Kidney capillary endothelial cell (primary cell): ENCODE data around the gene ART3.
"Not testable (repeated sequence)": the region's sequence is repeated elsewhere in the genome, so short reads cannot be mapped to it uniquely, and the experiment has no call there.

Experiments used
- DNase-seq: peaks from one replicate; pipeline ENCODE4 v3.0.0-alpha.2; 2018; ENCODE audit warnings: low spot score

ART3 gene

GRCh38 chr4:76074468-76074867 is at the start of gene ART3:
Gene ART3 (plus strand): TSS chr4:76074709. CDS start chr4:76075890, 1,181 bp downstream.
- no peak for DNase-seq

- peak; percentile 29 for DNase-seq
Observed at GRCh38 chr4:76028350-76028765, 46.2 kb upstream of the ART3 start.

- no peak for DNase-seq
Observed at GRCh38 chr4:76029300-76029699, 45.2 kb upstream of the ART3 start.

DNA sequence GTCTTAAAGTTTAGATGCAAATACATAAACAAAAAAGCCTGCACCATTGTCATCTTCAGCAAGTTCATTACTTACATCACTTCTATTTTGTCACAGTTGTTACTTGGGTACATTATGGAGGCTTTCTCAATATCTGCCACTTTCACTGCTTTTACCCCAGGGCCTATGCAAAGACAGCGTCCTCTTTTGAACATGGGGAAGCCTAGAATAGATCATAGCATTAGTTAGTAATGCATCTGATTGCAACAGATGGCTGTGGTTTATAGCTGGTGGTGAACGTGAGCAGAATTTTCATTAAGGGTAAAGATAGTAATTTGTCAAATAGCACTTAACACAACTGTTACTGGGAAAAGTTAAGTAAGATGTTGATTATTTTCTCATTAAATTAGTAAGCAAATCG is 39.4 kb upstream of the ART3 start:
- no peak for DNase-seq

DNA sequence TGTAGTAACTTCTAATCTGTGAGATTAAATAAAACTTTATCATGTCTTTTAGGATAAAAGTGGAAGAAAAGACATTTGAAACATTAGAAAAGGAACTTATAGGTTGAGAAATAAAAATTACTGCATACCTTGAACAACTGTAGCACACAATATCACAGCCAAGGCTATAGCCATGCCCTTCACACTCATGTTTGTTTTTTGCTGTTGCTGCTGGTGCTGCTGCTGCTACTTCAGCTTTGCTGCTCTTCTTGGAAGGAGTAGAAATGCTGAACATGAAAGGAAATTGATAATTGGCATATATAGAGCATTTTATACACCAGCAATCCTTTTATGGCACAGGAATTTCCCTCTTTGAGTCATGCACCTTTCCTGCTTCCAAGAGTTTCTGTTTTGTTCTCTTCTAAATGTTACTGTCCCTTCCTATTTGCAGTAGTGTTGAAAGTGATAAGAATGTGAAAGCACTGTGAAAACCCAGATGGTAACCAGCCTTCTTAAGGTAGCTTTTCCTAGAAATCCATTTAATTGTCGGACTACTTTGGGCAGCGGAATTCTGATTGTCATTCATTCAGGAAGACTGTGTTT is 38.6 kb upstream of the ART3 start, which contains the start of gene CXCL11:
Gene CXCL11 (minus strand): TSS at position 272 of the 582 bp plus-strand sequence. CDS start 83 bp downstream, at position 189.
- DNase-seq = no peak

GRCh38 chr4:76036855-76037254 is 37.7 kb upstream of the ART3 start:
- DNase-seq = no peak

GRCh38 chr4:76042241-76042998 is 32.1 kb upstream of the ART3 start:
- not testable (repeated sequence) for DNase-seq

GRCh38 chr4:76043306-76043705 is 31.2 kb upstream of the ART3 start:
- DNase-seq = not testable (repeated sequence)

DNA sequence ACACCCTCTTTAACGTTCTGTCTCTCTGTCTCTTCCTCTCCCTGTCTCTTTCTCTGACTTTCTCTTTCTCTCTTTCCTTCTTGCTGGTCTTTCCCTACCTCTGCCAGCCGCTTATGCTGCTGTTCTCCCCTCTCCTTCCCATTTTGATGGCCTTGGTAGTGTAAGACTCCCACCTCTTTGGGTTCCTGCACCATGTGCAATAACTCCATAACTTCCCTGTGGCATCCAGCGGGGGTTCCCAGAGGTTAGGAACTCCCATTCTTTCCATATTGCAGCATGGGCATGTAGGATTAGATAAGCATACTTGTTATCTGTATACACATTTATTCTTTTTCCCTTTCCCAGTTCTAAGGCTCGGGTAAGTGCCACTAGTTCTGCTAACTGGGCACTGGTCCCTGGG is 29.8 kb upstream of the ART3 start:
- DNase-seq = not testable (repeated sequence)

- DNase-seq = not testable (repeated sequence)
Observed at GRCh38 chr4:76049860-76050416, 24.6 kb upstream of the ART3 start.

DNA sequence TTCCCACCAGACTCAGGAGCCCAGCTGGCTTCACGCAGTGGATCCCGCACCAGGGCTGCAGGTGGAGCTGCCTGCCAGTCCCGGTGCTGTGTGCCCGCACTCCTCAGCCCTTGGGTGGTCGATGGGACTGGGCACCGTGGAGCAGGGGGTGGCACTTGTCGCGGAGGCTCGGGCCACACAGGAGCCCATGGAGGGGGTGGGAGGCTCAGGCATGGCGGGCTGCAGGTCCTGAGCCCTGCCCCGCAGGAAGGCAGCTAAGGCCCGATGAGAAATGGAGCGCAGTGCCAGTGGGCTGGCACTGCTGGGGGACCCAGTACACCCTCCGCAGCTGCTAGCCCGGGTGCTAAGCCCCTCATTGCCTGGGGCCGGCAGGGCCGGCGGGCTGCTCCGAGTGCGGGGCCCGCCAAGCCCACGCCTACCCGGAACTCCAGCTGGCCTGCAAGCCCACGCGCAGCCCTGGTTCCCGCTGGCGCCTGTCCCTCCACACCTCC is 23.9 kb upstream of the ART3 start:
- DNase-seq = not testable (repeated sequence)

GRCh38 chr4:76053730-76054129 is 20.8 kb upstream of the ART3 start:
- DNase-seq = no peak

DNA sequence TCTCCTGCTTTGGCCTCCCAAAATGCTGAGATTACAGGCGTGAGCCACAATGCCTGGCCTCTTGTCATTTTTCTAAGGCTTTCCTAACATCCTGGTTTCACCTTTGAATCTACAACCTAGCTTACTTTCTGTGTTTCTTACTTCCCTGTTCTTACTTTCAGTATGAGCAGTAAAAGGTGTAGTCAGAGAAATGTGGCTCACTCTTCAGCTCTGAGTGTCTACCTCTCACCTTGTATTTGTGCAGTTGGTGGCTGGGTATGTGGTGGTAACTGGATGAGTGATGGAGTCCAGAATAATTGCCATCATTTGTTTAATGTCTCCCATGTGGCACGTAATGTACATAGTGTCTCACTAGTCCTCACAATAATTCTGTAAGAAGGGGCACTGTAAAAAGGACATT is 19.5 kb upstream of the ART3 start:
- no peak for DNase-seq

- DNase-seq = no peak
Observed at GRCh38 chr4:76055421-76055820, 19.1 kb upstream of the ART3 start.

DNA sequence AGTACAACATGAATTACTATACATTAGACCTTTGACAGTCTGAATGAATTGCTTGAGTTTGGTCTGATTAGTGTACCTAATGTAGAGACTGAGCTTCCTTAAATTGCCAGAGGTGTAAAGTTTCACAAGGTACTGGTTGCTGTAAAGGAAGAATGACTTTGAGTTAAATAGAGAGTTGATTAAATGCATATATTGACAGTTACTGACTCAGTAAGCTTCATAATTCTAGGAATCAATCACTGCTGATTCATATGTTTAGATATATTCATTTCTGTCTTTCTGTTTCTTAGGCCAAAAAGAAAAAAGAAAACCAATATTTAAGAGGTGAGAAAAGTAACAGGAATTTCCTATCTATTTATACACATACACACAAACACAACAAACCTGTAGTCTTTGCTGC is 16.2 kb upstream of the ART3 start:
- no peak for DNase-seq

GRCh38 chr4:76058888-76059426 is 15.6 kb upstream of the ART3 start:
- no peak for DNase-seq

- no peak for DNase-seq
Observed at GRCh38 chr4:76059750-76060149, 14.8 kb upstream of the ART3 start.

- no peak for DNase-seq
Observed at GRCh38 chr4:76060506-76060905, 14.0 kb upstream of the ART3 start.

DNA sequence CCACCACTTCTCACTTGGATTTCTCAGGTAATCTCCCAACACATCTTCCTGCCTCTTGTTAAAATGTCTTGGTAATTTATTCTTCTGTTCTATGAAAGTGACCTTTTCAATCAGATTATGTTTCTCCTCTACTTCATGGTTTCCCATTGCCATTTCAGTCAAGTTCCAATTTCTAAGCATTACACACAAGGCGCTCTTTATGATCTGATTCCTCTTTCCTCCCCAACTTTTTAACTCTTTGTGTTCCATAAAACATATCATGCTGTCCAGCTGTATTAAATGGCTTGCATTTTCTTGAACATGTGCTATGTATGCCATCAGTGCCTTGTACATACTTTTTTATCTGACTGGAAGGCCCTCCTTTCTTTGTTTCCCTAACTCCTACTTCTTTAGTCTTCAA is 13.1 kb upstream of the ART3 start:
- no peak for DNase-seq

DNA sequence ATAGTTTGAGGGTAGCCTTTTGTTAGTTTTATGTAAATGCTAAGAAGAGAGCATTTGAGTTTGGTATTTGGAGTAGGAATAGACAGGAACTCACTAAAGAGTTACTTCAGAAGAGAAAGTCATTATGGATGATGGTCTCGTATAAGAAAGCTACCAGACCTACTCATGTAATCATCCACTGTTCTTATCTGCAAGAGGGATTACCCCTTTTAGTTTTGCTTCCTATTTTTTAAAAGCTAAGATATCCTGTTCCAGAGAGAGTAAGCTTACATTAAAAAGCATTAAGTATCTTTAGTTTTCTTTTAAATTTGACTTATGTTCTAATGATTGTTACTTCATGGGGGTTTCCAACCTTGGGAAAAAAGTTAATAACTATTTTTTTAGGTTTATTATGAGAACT is 12.5 kb upstream of the ART3 start:
- DNase-seq = no peak

GRCh38 chr4:76066546-76066945 is 8.0 kb upstream of the ART3 start:
- no peak for DNase-seq

GRCh38 chr4:76067652-76068286 is 6.7 kb upstream of the ART3 start:
- DNase-seq = peak; percentile 67
